T-helper 2 cell (primary cell): ENCODE measurements around the gene RBPJL.

ENCODE experiments used
- DNase-seq, 5 experiments: peaks; one replicate each; pipeline versions ENCODE4 v3.0.0 to v3.0.0-alpha.2; 2012 to 2022

Gene RBPJL

GRCh38 chr20:45362804-45363610 is 56.4 kb downstream of the RBPJL start, which contains the start of gene SYS1:
SYS1 (plus strand) TSS chr20:45363156; CDS start chr20:45363532, 376 bp downstream.
- peak; percentile 94 to 98 (median 97) for DNase-seq

GRCh38 chr20:45363611-45364492 is 57.2 kb downstream of the RBPJL start:
- no peak for DNase-seq

- no peak for DNase-seq
Measured at GRCh38 chr20:45365444-45365970, 58.9 kb downstream of the RBPJL start.

DNA sequence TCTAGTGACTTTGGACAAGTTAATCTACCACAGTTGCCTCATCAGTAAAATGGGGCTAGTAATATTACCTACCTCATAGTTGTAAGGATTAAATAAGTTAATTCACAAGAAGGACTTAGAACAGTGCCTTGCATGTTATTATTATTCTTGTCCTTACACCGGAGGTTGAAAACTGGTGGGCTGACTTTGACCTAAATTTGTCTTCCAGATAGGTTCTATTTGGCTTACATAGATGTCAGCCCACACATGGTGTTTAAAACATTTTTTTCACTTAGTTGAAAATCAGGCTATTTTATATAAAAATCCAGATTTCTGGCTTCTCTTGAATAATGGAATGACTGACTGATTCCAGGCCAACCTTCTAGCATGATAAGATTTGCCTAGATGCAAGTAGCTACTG is 59.6 kb downstream of the RBPJL start:
- DNase-seq: no peak

DNA sequence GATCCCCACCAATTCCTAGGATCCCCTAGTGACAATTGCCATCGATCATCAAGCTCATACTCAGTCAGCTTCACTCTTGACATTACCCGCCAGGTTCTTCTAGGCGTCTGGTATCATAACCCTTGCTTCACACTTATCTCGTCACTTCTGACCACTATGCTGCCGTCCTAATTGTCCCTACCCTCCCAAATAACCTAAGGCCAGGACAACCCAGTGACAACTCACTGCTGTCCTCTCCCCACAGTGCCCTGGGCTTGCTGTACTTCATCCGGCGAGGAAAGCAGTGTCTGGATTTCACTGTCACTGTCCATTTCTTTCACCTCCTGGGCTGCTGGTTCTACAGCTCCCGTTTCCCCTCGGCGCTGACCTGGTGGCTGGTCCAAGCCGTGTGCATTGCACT is 60.0 kb downstream of the RBPJL start:
- DNase-seq: no peak

DNA sequence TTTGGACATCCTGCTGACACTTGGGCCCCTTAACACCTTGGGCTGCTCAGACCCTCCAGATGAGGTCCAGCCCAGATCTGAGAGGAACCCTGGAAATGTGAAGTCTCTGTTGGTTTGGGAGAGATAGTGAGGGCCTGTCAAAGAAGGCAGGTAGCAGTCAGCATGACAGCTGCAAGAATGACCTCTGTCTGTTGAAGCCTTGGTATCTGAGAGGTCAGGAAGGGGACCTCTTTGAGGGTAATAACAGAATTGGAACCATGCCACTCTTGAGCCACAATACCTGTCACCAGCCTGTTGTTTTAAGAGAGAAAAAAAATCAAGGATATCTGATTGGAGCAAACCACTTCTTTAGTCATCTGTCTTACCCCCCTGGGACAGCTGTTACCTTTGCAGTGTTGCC is 60.5 kb downstream of the RBPJL start:
- DNase-seq: no peak
